H1 (cell line): Measurements from ENCODE around the gene ASB3. TPM values are rescaled to one million over a fixed set of nuclear protein-coding genes. Genes with fewer than 3 reads are reported as not detected.

Experiments
- CTCF ChIA-PET: fragments of 300-600 bp; sonication (Branson Sonifier 250); formaldehyde crosslinking; loops from one replicate; lab custom pipeline; 2021; ENCODE audit not compliant: partially characterized antibody; lab: Charles Lee
- POLR2A ChIA-PET: fragments of 300-600 bp; sonication (Branson Sonifier 250); formaldehyde crosslinking; loops from one replicate; lab custom pipeline; 2021; ENCODE audit warnings: inconsistent platforms; ENCODE audit not compliant: partially characterized antibody; lab: Charles Lee
- DNase-seq, 2 experiments: peaks; one replicate each; pipeline versions ENCODE4 v3.0.0 to v3.0.0-alpha.2; 2010 to 2022; ENCODE audit warnings: low spot score in 2 of 2, low read depth in 1 of 2, mixed read lengths in 1 of 2
- FAIRE-seq: peaks from 2 replicates; lab custom pipeline; 2011; peaks lifted over from hg19 to GRCh38; lab: Jason Lieb, UNC
- H2AFZ ChIP-seq: 2 replicates; pipeline ENCODE4 v1.8.1; 2012; ENCODE audit warnings: low read length, inconsistent platforms
- H2AK5ac ChIP-seq: 2 replicates; pipeline ENCODE4 v1.6.1; 2013; ENCODE audit warnings: low read depth, low read length
- H2BK120ac ChIP-seq: replicated peaks from 2 replicates; pipeline ENCODE3; 2013; ENCODE audit warnings: low read depth, low read length, inconsistent platforms
- H2BK12ac ChIP-seq: 2 replicates; pipeline ENCODE4 v1.6.1; 2013; ENCODE audit warnings: low read depth, low read length
- H2BK15ac ChIP-seq: 2 replicates; pipeline ENCODE4 v1.6.1; 2013; ENCODE audit warnings: low read length
- H2BK20ac ChIP-seq: 2 replicates; pipeline ENCODE4 v1.6.1; 2013; ENCODE audit warnings: low read length
- H2BK5ac ChIP-seq: 2 replicates; pipeline ENCODE4 v1.6.1; 2013; ENCODE audit warnings: low read depth, low read length
- H3K14ac ChIP-seq: 2 replicates; pipeline ENCODE4 v1.6.1; 2013; ENCODE audit warnings: inconsistent platforms; ENCODE audit not compliant: insufficient read length
- H3K18ac ChIP-seq: 2 replicates; pipeline ENCODE4 v1.6.1; 2013; ENCODE audit warnings: low read length; ENCODE audit errors: extremely low read depth
- H3K23ac ChIP-seq: 2 replicates; pipeline ENCODE4 v1.6.1; 2013; ENCODE audit warnings: inconsistent platforms; ENCODE audit not compliant: insufficient read length
- H3K23me2 ChIP-seq: 2 replicates; pipeline ENCODE4 v1.6.1; 2013; ENCODE audit warnings: low read depth, low read length
- H3K27ac ChIP-seq: 2 replicates; pipeline ENCODE4 v1.6.1; 2011; ENCODE audit warnings: low read depth, low read length, inconsistent platforms
- H3K27me3 ChIP-seq, 4 experiments: replicated peaks in 1 of 4; 1 replicate in 1 of 4; 2 replicates in 3 of 4; pipeline versions ENCODE4 v1.6.1 to v1.8.1; 2011 to 2013; ENCODE audit warnings: low read length in 3 of 4, mild to moderate bottlenecking in 3 of 4, inconsistent platforms in 2 of 4, mixed read lengths in 2 of 4, moderate library complexity in 1 of 4; ENCODE audit not compliant: control insufficient read depth in 3 of 4, insufficient read depth in 3 of 4; ENCODE audit errors: extremely low read depth in 1 of 4
- H3K36me3 ChIP-seq, 4 experiments: 2 replicates each; pipeline versions ENCODE4 v1.6.1 to v1.8.1; 2011 to 2013; ENCODE audit warnings: mild to moderate bottlenecking in 4 of 4, low read length in 3 of 4, moderate library complexity in 2 of 4, control low read depth in 1 of 4, inconsistent platforms in 1 of 4; ENCODE audit not compliant: insufficient read depth in 4 of 4, control insufficient read depth in 2 of 4
- H3K4ac ChIP-seq: replicated peaks from 2 replicates; pipeline ENCODE3; 2013; ENCODE audit warnings: low read length, low read depth, mixed read lengths, inconsistent platforms; ENCODE audit not compliant: insufficient read length
- H3K4me1 ChIP-seq, 4 experiments: replicated peaks in 1 of 4; 1 replicate in 1 of 4; 2 replicates in 3 of 4; pipeline versions ENCODE4 v1.6.1 to v1.8.1; 2011 to 2013; ENCODE audit warnings: low read length in 3 of 4, inconsistent platforms in 2 of 4, mixed read lengths in 1 of 4; ENCODE audit not compliant: insufficient read depth in 4 of 4, control insufficient read depth in 3 of 4
- H3K4me2 ChIP-seq, 2 experiments: 2 replicates each; pipeline versions ENCODE4 v1.6.1 to v1.8.1; 2011 to 2013; ENCODE audit warnings: low read depth in 2 of 2, low read length in 2 of 2, control low read depth in 1 of 2, inconsistent platforms in 1 of 2, mild to moderate bottlenecking in 1 of 2; ENCODE audit not compliant: insufficient read depth in 1 of 2
- H3K4me3 ChIP-seq, 4 experiments: fragments of 200-600, 300-600 bp in 1 of 4; sonication (generic), shearing (Covaris generic), sonication (Bioruptor Twin) in 1 of 4; 2 replicates each; pipeline versions ENCODE4 v1.5.1 to v1.8.1; 2011 to 2016; ENCODE audit warnings: low read length in 4 of 4, low read depth in 3 of 4, control low read depth in 2 of 4, inconsistent platforms in 2 of 4, mild to moderate bottlenecking in 2 of 4, mixed read lengths in 1 of 4, moderate library complexity in 1 of 4; ENCODE audit not compliant: insufficient read depth in 2 of 4; ENCODE audit errors: extremely low read depth in 1 of 4
- H3K56ac ChIP-seq: replicated peaks from 2 replicates; pipeline ENCODE3; 2013; ENCODE audit warnings: low read depth, mild to moderate bottlenecking, mixed read lengths, low read length, inconsistent platforms; ENCODE audit not compliant: insufficient read length
- H3K79me1 ChIP-seq: 2 replicates; pipeline ENCODE4 v1.6.1; 2013; ENCODE audit warnings: low read depth, low read length, control low read depth
- H3K79me2 ChIP-seq, 2 experiments: 2 replicates each; pipeline versions ENCODE4 v1.6.1 to v1.8.1; 2012 to 2013; ENCODE audit warnings: low read length in 2 of 2, mild to moderate bottlenecking in 2 of 2, inconsistent platforms in 1 of 2; ENCODE audit not compliant: insufficient read depth in 2 of 2, control insufficient read depth in 1 of 2
- H3K9ac ChIP-seq, 4 experiments: replicated peaks in 1 of 4; 1 replicate in 1 of 4; 2 replicates in 3 of 4; pipeline versions ENCODE4 v1.6.1 to v1.8.1; 2011 to 2013; ENCODE audit warnings: low read depth in 3 of 4, low read length in 3 of 4, control low read depth in 2 of 4, mild to moderate bottlenecking in 2 of 4, moderate library complexity in 2 of 4, inconsistent platforms in 1 of 4; ENCODE audit errors: extremely low read depth in 1 of 4
- H3K9me3 ChIP-seq, 2 experiments: 2 replicates each; pipeline versions ENCODE4 v1.6.1 to v1.8.1; 2012 to 2013; ENCODE audit warnings: mild to moderate bottlenecking in 2 of 2, moderate library complexity in 2 of 2, control low read depth in 1 of 2, inconsistent platforms in 1 of 2, low read depth in 1 of 2, low read length in 1 of 2, mixed read lengths in 1 of 2; ENCODE audit not compliant: insufficient read depth in 2 of 2
- H4K20me1 ChIP-seq, 2 experiments: replicated peaks in 1 of 2; 2 replicates each; pipeline versions ENCODE3 to v1.8.1; 2011 to 2013; ENCODE audit warnings: inconsistent platforms in 2 of 2, low read length in 2 of 2, mild to moderate bottlenecking in 1 of 2; ENCODE audit not compliant: insufficient read depth in 2 of 2, control insufficient read depth in 1 of 2
- H4K5ac ChIP-seq: 2 replicates; pipeline ENCODE4 v1.6.1; 2013; ENCODE audit warnings: low read length, low read depth, mixed read lengths, inconsistent platforms; ENCODE audit not compliant: insufficient read length
- H4K8ac ChIP-seq: 2 replicates; pipeline ENCODE4 v1.8.0; 2013; ENCODE audit warnings: mild to moderate bottlenecking, moderate library complexity, low read length, inconsistent platforms; ENCODE audit not compliant: insufficient read depth; ENCODE audit errors: extremely low read depth
- H4K91ac ChIP-seq: replicated peaks from 2 replicates; pipeline ENCODE3; 2013; ENCODE audit warnings: low read length, mixed read lengths, inconsistent platforms; ENCODE audit not compliant: insufficient read length
- BACH1 ChIP-seq: IDR thresholded peaks from 2 replicates; pipeline ENCODE4 v1.6.1; 2012; ENCODE audit warnings: low read length, improper control_type of control experiment
- BCL11A ChIP-seq, 2 experiments: IDR thresholded peaks; one replicate each; pipeline ENCODE4 v1.6.1; 2011; ENCODE audit warnings: low read depth in 2 of 2, low read length in 2 of 2, mild to moderate bottlenecking in 2 of 2
- CBX5 ChIP-seq: fragments of 300-800, 300-1000 bp; sonication (generic); IDR thresholded peaks from 2 replicates; pipeline ENCODE4 v1.7.1; 2016; ENCODE audit warnings: antibody characterized with exemption, low read length, low read depth
- CHD1 ChIP-seq: IDR thresholded peaks from 2 replicates; pipeline ENCODE4 v1.6.1; 2012; ENCODE audit warnings: low read depth, low read length, improper control_type of control experiment
- GABPA ChIP-seq: IDR thresholded peaks from 2 replicates; pipeline ENCODE4 v1.6.1; 2011; ENCODE audit warnings: mild to moderate bottlenecking, low read length, moderate library complexity, borderline replicate concordance; ENCODE audit not compliant: insufficient read depth
- KDM4A ChIP-seq: IDR thresholded peaks from one replicate; pipeline ENCODE4 v1.7.1; 2012; ENCODE audit warnings: low read depth, mild to moderate bottlenecking, moderate library complexity, low read length, inconsistent platforms; ENCODE audit not compliant: severe bottlenecking
- NANOG ChIP-seq: IDR thresholded peaks from 2 replicates; pipeline ENCODE4 v1.6.1; 2011; ENCODE audit warnings: low read length, low read depth, mild to moderate bottlenecking, inconsistent platforms; ENCODE audit not compliant: insufficient read depth, poor library complexity, severe bottlenecking
- POU5F1 ChIP-seq: IDR thresholded peaks from 2 replicates; pipeline ENCODE4 v1.6.1; 2011; ENCODE audit warnings: low read depth, mild to moderate bottlenecking, low read length, moderate library complexity
- SIRT6 ChIP-seq: IDR thresholded peaks from one replicate; pipeline ENCODE4 v1.7.1; 2012; ENCODE audit warnings: low read length, inconsistent platforms
- SP4 ChIP-seq: IDR thresholded peaks from 2 replicates; pipeline ENCODE4 v1.6.1; 2012; ENCODE audit warnings: low read length, inconsistent platforms
- TAF1 ChIP-seq: IDR thresholded peaks from 2 replicates; pipeline ENCODE4 v1.6.1; 2011; ENCODE audit warnings: mild to moderate bottlenecking, low read depth, low read length
- TAF7 ChIP-seq: optimal IDR thresholded peaks from 2 replicates; pipeline ENCODE3; 2011; ENCODE audit warnings: low read depth, mild to moderate bottlenecking, inconsistent platforms, low read length, moderate library complexity, borderline replicate concordance
- TBP ChIP-seq: IDR thresholded peaks from 2 replicates; pipeline ENCODE4 v1.6.1; 2011; ENCODE audit warnings: low read depth, low read length, improper control_type of control experiment
- TEAD4 ChIP-seq: IDR thresholded peaks from 2 replicates; pipeline ENCODE4 v1.6.1; 2012; ENCODE audit warnings: low read depth, low read length, inconsistent platforms, mixed read lengths
- WGBS, 2 experiments: shearing (Covaris generic) in 1 of 2; methylation state at CpG; one replicate each; pipeline versions ENCODE4 v1.1.6 to v1.1.7; 2013 to 2015; ENCODE audit warnings: low lambda C conversion rate in 2 of 2, mixed read lengths in 2 of 2, inconsistent platforms in 1 of 2, low coverage in 1 of 2, missing lambda C conversion rate in 1 of 2; ENCODE audit not compliant: insufficient replicate concordance in 2 of 2, insufficient coverage in 1 of 2, insufficient read length in 1 of 2; ENCODE audit errors: extremely low coverage in 1 of 2, missing lambda C conversion rate in 1 of 2; 5-methylcytosine and 5-hydroxymethylcytosine counted together
- polyA plus RNA-seq, 7 experiments: library from polyadenylated mRNA; depleted of rRNA in 3 of 7; stranded (reverse) in 5 of 7; unstranded in 2 of 7; fragments of >200 nt in 5 of 7; fragments of 200-250 nt in 2 of 7; gene quantifications; 1 replicate in 5 of 7; 2 replicates in 1 of 7; 4 replicates in 1 of 7; pipeline versions ENCODE4 v1.2.1 to v1.2.3, GENCODE V29; 2011 to 2013; ENCODE audit warnings: missing spikeins in 2 of 7, mixed read lengths in 2 of 7
- total RNA-seq: library from RNA; stranded (reverse); fragmentation: NEBNext Ultra II Directional; extraction: Animal tissue kit (Norgen Biotek cat#: 25700); gene quantifications from 2 replicates; pipeline ENCODE4 v1.2.1, GENCODE V29; 2021
- TF ChIP-seq, protein P1 (sequence below): IDR thresholded peaks from 2 replicates; pipeline ENCODE4 v1.6.1; 2012; ENCODE audit warnings: inconsistent platforms

The ASB3 gene
- total and polyA plus RNA-seq, 2 of the 8 experiments (the other 6 are each of a cell fraction or from before 2014, with no cell fraction given), result 22.6 to 25.4 TPM

DNA sequence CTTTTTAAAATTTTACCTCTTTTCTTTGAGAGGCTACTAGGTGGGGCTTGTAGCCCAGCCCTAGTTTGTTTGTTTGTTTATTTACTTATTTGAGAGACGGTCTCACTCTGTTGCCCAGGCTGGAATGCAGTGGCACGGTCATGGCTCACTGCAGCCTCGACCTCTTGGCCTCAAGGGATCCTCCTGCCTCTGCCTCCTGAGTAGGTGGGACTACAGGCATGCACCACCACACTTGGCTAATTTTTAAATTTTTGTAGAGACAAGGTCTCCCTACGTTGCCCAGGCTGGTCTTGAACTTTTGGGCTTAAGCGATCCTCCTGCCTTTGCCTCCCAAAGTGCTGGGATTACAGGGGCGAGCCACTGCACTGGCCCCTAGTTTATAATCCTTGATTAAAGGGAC, 35.1 kb upstream of the ASB3 start:
- Histone ChIP-seq H2AK5ac (no peak overlapping the region), H3K9me3 (no peaks in the 10 kb centered on the region), H3K79me1 (no peaks in the 10 kb centered on the region), H3K9ac (no peak overlapping the region), H4K8ac (no peak overlapping the region), H3K23ac (no peak overlapping the region), H3K27ac (no peak overlapping the region), H2AFZ (no peak overlapping the region), H3K4me1 (peaks cover 0 to 5% (median 3%) of the 10 kb centered on the region in 4 experiments; a peak in 4 of 7 replicates), H2BK15ac (no peak overlapping the region), H2BK5ac (no peak overlapping the region), H2BK120ac (no peak overlapping the region), H2BK20ac (no peak overlapping the region), H2BK12ac (no peak overlapping the region), H4K5ac (no peak overlapping the region), H3K18ac (no peak overlapping the region), H4K91ac (no peak overlapping the region), H3K79me2 (no peaks in the 10 kb centered on the region), H3K4me3 (no peak overlapping the region), H3K36me3 (peaks cover 0 to 5% (median 0%) of the 10 kb centered on the region in 4 experiments; a peak in 2 of 8 replicates), H3K27me3 (no peaks in the 10 kb centered on the region), H4K20me1 (no peaks in the 10 kb centered on the region), H3K14ac (no peak overlapping the region), H3K56ac (no peak overlapping the region), H3K23me2 (no peaks in the 10 kb centered on the region), H3K4ac (no peak overlapping the region), H3K4me2 (no peak overlapping the region)
- DNase-seq (no peak), FAIRE-seq (no peak)
- WGBS, 2 experiments, result 89% methylated on average over 6 of the region's 6 CpGs; no CpG with 5 or more reads in 1 of the 2 experiments
- ChIA-PET CTCF (interaction anchor here (0.6 to 0.8 kb wide), 2 partner anchors 8 to 245 kb away, joined by 3 read pairs; no protein-coding TSS in a partner anchor), POLR2A (interaction anchor here (1.1 kb wide), 1 partner anchor 55 kb away, joined by 3 read pairs; the partner anchor contains the start of gene CHAC2)
- TF ChIP-seq CHD1, result no peak
- TF ChIP-seq BCL11A (IDR thresholded peaks at IDR 0.05; ENCODE audit: low read depth in 2 of 2, low read length in 2 of 2), result no peak
- TF ChIP-seq CBX5, result no peak
- no peak for TF ChIP-seq GABPA
- no peak for TF ChIP-seq SIRT6
- no peak for TF ChIP-seq TEAD4
- TF ChIP-seq BACH1, result no peak
- TF ChIP-seq SP4, result no peak
- TF ChIP-seq TAF7, result no peak
- no peak for TF ChIP-seq TBP
- no peak for TF ChIP-seq NANOG
- TF ChIP-seq, protein P1, sequence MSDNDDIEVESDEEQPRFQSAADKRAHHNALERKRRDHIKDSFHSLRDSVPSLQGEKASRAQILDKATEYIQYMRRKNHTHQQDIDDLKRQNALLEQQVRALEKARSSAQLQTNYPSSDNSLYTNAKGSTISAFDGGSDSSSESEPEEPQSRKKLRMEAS, result no peak
- no peak for TF ChIP-seq POU5F1
- TF ChIP-seq TAF1, result no peak
- TF ChIP-seq KDM4A, result no peak
